HEK293T (cell line): Measurements from ENCODE around the gene EGFL8.

ENCODE experiments used
- BHLHE40 ChIP-seq: fragments of 450-650 bp; IDR thresholded peaks from 2 replicates; pipeline ENCODE4 v1.6.1; 2016; ENCODE audit warnings: mild to moderate bottlenecking, moderate library complexity, borderline replicate concordance
- FOXK2 ChIP-seq: fragments of 450-650 bp; IDR thresholded peaks from 2 replicates; pipeline ENCODE4 v1.6.1; 2016; ENCODE audit warnings: mild to moderate bottlenecking
- FOXM1 ChIP-seq: fragments of 450-650 bp; IDR thresholded peaks from 2 replicates; pipeline ENCODE4 v1.6.1; 2017; ENCODE audit warnings: mild to moderate bottlenecking, borderline replicate concordance
- L3MBTL2 ChIP-seq: fragments of 450-650 bp; conservative IDR thresholded peaks from 2 replicates; pipeline ENCODE4 v1.6.1; 2016; ENCODE audit warnings: mild to moderate bottlenecking
- SP1 ChIP-seq: fragments of 450-650 bp; IDR thresholded peaks from 2 replicates; pipeline ENCODE4 v1.6.1; 2017
- TARDBP ChIP-seq: fragments of 450-650 bp; IDR thresholded peaks from 2 replicates; pipeline ENCODE4 v1.6.1; 2016
- ZNF384 ChIP-seq: fragments of 450-650 bp; IDR thresholded peaks from 2 replicates; pipeline ENCODE4 v1.6.1; 2016

GRCh38 chr6:32167761-32168262, 3.4 kb downstream of the EGFL8 start:
- TF ChIP-seq SP1 (no peak), L3MBTL2 (no peak), ZNF384 (no peak), TARDBP (no peak), FOXK2 (no peak), FOXM1 (no peak), BHLHE40 (no peak)
